WTC11 (cell line): Measurements from ENCODE around the gene COL19A1.

Experiments
- CTCF ChIP-seq: fragments of 200-600 bp; IDR thresholded peaks from 2 replicates; pipeline ENCODE4 v1.8.0; 2022; ENCODE audit warnings: antibody characterized with exemption
- ESRRA ChIP-seq: sonication (generic); formaldehyde crosslinking; IDR thresholded peaks from 2 replicates; pipeline ENCODE4 v1.8.1; 2022; ENCODE audit warnings: mild to moderate bottlenecking, missing genetic modification reagents, borderline replicate concordance
- ETV6 ChIP-seq: sonication (generic); formaldehyde crosslinking; IDR thresholded peaks from 2 replicates; pipeline ENCODE4 v1.8.1; 2022; ENCODE audit warnings: mild to moderate bottlenecking, missing genetic modification reagents
- HMGXB4 ChIP-seq: sonication (generic); formaldehyde crosslinking; IDR thresholded peaks from 2 replicates; pipeline ENCODE4 v1.8.1; 2023; ENCODE audit warnings: mild to moderate bottlenecking, moderate library complexity, missing genetic modification reagents
- JAZF1 ChIP-seq: fragments of 250-450 bp; sonication (Bioruptor Pico); IDR thresholded peaks from 2 replicates; pipeline ENCODE4 v1.9.0; 2021; ENCODE audit warnings: moderate library complexity, mild to moderate bottlenecking, inconsistent platforms
- MAX ChIP-seq: sonication (generic); formaldehyde crosslinking; IDR thresholded peaks from 2 replicates; pipeline ENCODE4 v1.8.0; 2022; ENCODE audit warnings: mild to moderate bottlenecking, missing genetic modification reagents
- NFE2L1 ChIP-seq: sonication (generic); formaldehyde crosslinking; IDR thresholded peaks from 2 replicates; pipeline ENCODE4 v1.8.1; 2023; ENCODE audit warnings: missing genetic modification reagents
- NFYB ChIP-seq: sonication (generic); formaldehyde crosslinking; conservative IDR thresholded peaks from 2 replicates; pipeline ENCODE4 v1.8.0; 2022; ENCODE audit warnings: low read depth, missing genetic modification reagents
- USF1 ChIP-seq: sonication (generic); formaldehyde crosslinking; IDR thresholded peaks from 2 replicates; pipeline ENCODE4 v1.8.0; 2022; ENCODE audit warnings: mild to moderate bottlenecking, missing genetic modification reagents
- ZMAT4 ChIP-seq: fragments of 250-450 bp; sonication (Bioruptor Pico); IDR thresholded peaks from 2 replicates; pipeline ENCODE4 v1.9.0; 2021; ENCODE audit warnings: mild to moderate bottlenecking
- ZNF423 ChIP-seq: fragments of 250-450 bp; sonication (Bioruptor Pico); IDR thresholded peaks from 2 replicates; pipeline ENCODE4 v2.1.2; 2022; ENCODE audit warnings: mild to moderate bottlenecking, moderate library complexity

- TF ChIP-seq ETV6 (CRISPR knock-in tag): no peak
- TF ChIP-seq HMGXB4 (CRISPR knock-in tag): no peak
- no peak for TF ChIP-seq MAX (CRISPR knock-in tag)
- no peak for TF ChIP-seq CTCF
- TF ChIP-seq NFE2L1 (CRISPR knock-in tag): no peak
- TF ChIP-seq JAZF1 (CRISPR knock-in tag): no peak
- no peak for TF ChIP-seq USF1 (CRISPR knock-in tag)
- no peak for TF ChIP-seq ZMAT4 (CRISPR knock-in tag)
- no peak for TF ChIP-seq ZNF423 (CRISPR knock-in tag)
- TF ChIP-seq ESRRA: no peak
- no peak for TF ChIP-seq NFYB
These were observed 252.3 kb downstream of the COL19A1 start for GRCh38 chr6:70118670-70119069.
